ENCODE results near the gene TMEM45B.

DNA sequence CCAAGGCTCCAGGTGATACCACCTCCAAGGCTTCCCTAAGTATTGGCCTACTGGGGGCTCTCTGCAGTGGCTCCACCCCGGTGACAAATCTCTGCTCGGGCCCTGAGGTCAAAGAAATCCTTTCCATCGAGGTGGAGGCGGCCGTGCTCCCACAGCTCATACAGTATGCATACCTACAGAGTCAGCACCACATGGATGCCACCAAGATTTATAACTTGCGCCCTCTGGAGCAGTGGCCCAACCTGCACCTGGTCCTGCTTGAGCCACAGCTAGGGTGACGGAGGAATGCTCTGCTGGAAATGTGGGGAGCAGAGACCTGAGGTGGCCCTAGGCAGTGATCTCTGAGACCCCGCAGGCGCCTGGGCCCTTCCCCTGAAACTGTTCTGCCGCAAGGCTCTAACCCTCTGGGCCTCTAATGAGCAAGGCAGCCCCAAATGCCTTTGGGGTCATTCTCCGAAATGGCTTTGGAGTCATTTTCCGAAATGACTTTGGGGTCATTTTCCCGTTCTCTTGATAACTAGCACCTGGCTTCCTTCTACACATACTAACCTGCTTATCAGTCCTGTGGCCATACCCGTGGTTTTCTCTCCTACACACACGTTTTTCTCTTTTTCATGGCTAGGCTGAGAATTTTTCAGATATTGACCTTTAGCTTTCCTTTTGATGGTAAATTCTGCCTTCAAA, 33.9 kb downstream of the TMEM45B start:
- TF ChIP-seq FOXA1 (IDR thresholded peaks at IDR 0.05) (no peak), L3MBTL2 (conservative IDR thresholded peaks at IDR 0.05) (no peak), FOXK2 (IDR thresholded peaks at IDR 0.05) (no peak), BHLHE40 (IDR thresholded peaks at IDR 0.05; ENCODE audit: borderline replicate concordance) (no peak), SP1 (IDR thresholded peaks at IDR 0.05) (no peak), TARDBP (IDR thresholded peaks at IDR 0.05) (no peak), FOXM1 (IDR thresholded peaks at IDR 0.05; ENCODE audit: borderline replicate concordance) (no peak), ZNF384 (IDR thresholded peaks at IDR 0.05) (no peak), SUZ12 (IDR thresholded peaks at IDR 0.05) (no peak), LEF1 (IDR thresholded peaks at IDR 0.05; ENCODE audit: borderline replicate concordance) (no peak)
